GM12878 (cell line): Measurements from ENCODE around the gene PLAAT3. TPM values are rescaled to one million over a fixed set of nuclear protein-coding genes. Genes with fewer than 3 reads are reported as not detected.

Source experiments
- ATAC-seq: fragments of 200-7000 bp; cut with Tn5 transposase; 3 replicates; pipeline ENCODE4 v1.9.1; 2020; ENCODE audit warnings: mild to moderate bottlenecking, moderate library complexity
- BruUV-seq: library from RNA; stranded (reverse); fragments of 400-500 nt; replicated peaks from 2 replicates; lab custom pipeline; 2021; lab: Mats Ljungman, UMichigan
- CTCF ChIA-PET: fragments of 300-600 bp; sonication (Branson Sonifier 250); formaldehyde crosslinking; extraction: SDS; loops from one replicate; lab custom pipeline; 2021; ENCODE audit warnings: inconsistent platforms; lab: Yijun Ruan, JAX
- POLR2A ChIA-PET: fragments of 350-600 bp; formaldehyde crosslinking; extraction: SDS; loops from one replicate; lab custom pipeline; 2021; ENCODE audit warnings: inconsistent platforms; lab: Charles Lee
- RAD21 ChIA-PET: fragments of 300-600 bp; sonication (Branson Sonifier 250); formaldehyde crosslinking; loops from one replicate; lab custom pipeline; 2023; ENCODE audit warnings: antibody characterized with exemption; ENCODE audit not compliant: unreplicated experiment; lab: Charles Lee
- SMC1A ChIA-PET: fragments of 300-600 bp; sonication (Branson Sonifier 250); formaldehyde crosslinking; loops from one replicate; lab custom pipeline; 2023; ENCODE audit not compliant: unreplicated experiment, uncharacterized antibody; lab: Charles Lee
- DNase-seq: peaks from one replicate; pipeline ENCODE4 v3.0.0-alpha.2; 2011; ENCODE audit warnings: low read depth, low spot score
- FAIRE-seq: peaks from 3 replicates; lab custom pipeline; 2011; peaks lifted over from hg19 to GRCh38; lab: Jason Lieb, UNC
- H2AFZ ChIP-seq: 2 replicates; pipeline ENCODE4 v1.6.0; 2011; ENCODE audit warnings: low read depth, low read length, control low read depth; ENCODE audit not compliant: control insufficient read depth
- H3K27ac ChIP-seq: 2 replicates; pipeline ENCODE4 v1.5.1; 2011; ENCODE audit warnings: control low read depth; ENCODE audit not compliant: control insufficient read depth, insufficient read depth
- H3K27me3 ChIP-seq, 2 experiments: replicated peaks in 1 of 2; 2 replicates each; pipeline versions ENCODE4 v1.6.0 to v1.6.1; 2011; ENCODE audit warnings: low read length in 1 of 2; ENCODE audit not compliant: control insufficient read depth in 2 of 2, insufficient read depth in 2 of 2
- H3K36me3 ChIP-seq, 2 experiments: 2 replicates each; pipeline ENCODE4 v1.5.1; 2011; ENCODE audit warnings: low read length in 1 of 2; ENCODE audit not compliant: control insufficient read depth in 2 of 2, insufficient read depth in 2 of 2
- H3K4me1 ChIP-seq: 2 replicates; pipeline ENCODE4 v1.6.1; 2011; ENCODE audit warnings: mild to moderate bottlenecking, low read length, moderate library complexity, mixed read lengths; ENCODE audit not compliant: control insufficient read depth, insufficient read depth
- H3K4me2 ChIP-seq: 2 replicates; pipeline ENCODE4 v1.6.0; 2011; ENCODE audit warnings: control low read depth; ENCODE audit not compliant: control insufficient read depth, insufficient read depth
- H3K4me3 ChIP-seq: fragments of 200-600 bp; sonication (generic); 2 replicates; pipeline ENCODE4 v1.5.1; 2016
- H3K79me2 ChIP-seq: 2 replicates; pipeline ENCODE4 v1.6.0; 2011; ENCODE audit warnings: low read length; ENCODE audit not compliant: control insufficient read depth, insufficient read depth
- H3K9ac ChIP-seq: 2 replicates; pipeline ENCODE4 v1.8.0; 2011; ENCODE audit warnings: low read length, control low read depth, mixed read lengths; ENCODE audit not compliant: control insufficient read depth, insufficient read depth
- H3K9me3 ChIP-seq: replicated peaks from 3 replicates; pipeline ENCODE4 v1.5.1; 2011; ENCODE audit warnings: mild to moderate bottlenecking, low read length; ENCODE audit not compliant: control insufficient read depth, insufficient read depth
- H4K20me1 ChIP-seq: 2 replicates; pipeline ENCODE4 v1.6.0; 2011; ENCODE audit not compliant: control insufficient read depth, insufficient read depth
- BHLHE40 ChIP-seq, 2 experiments: fragments of 450-650 bp in 1 of 2; IDR thresholded peaks; 2 replicates each; pipeline ENCODE4 v1.6.1; 2011 to 2017; ENCODE audit warnings: low read depth in 2 of 2, borderline replicate concordance in 1 of 2, improper control_type of control experiment in 1 of 2, low read length in 1 of 2, mild to moderate bottlenecking in 1 of 2
- EED ChIP-seq: sonication (generic); IDR thresholded peaks from 2 replicates; pipeline ENCODE4 v1.6.1; 2016; ENCODE audit warnings: antibody characterized with exemption, low read depth
- EZH2 ChIP-seq: IDR thresholded peaks from 2 replicates; pipeline ENCODE4 v1.6.1; 2012; ENCODE audit warnings: low read depth, mild to moderate bottlenecking, control low read depth, inconsistent platforms, low read length, borderline replicate concordance; ENCODE audit not compliant: control insufficient read depth
- FOS ChIP-seq: IDR thresholded peaks from 3 replicates; pipeline ENCODE4 v1.6.1; 2011; ENCODE audit warnings: borderline replicate concordance; ENCODE audit not compliant: insufficient read length; ENCODE audit errors: extremely low read depth
- FOXK2 ChIP-seq: fragments of 450-650 bp; IDR thresholded peaks from 2 replicates; pipeline ENCODE4 v1.6.1; 2017; ENCODE audit warnings: mild to moderate bottlenecking, moderate library complexity
- PAX8 ChIP-seq: fragments of 450-650 bp; IDR thresholded peaks from 2 replicates; pipeline ENCODE4 v1.6.1; 2017; ENCODE audit warnings: mild to moderate bottlenecking, moderate library complexity
- POU2F2 ChIP-seq: IDR thresholded peaks from 3 replicates; pipeline ENCODE4 v1.6.1; 2011; ENCODE audit warnings: low read depth, mild to moderate bottlenecking, low read length, borderline replicate concordance
- REST ChIP-seq: IDR thresholded peaks from 2 replicates; pipeline ENCODE4 v1.6.1; 2012; ENCODE audit warnings: mild to moderate bottlenecking, low read depth, low read length
- SMAD5 ChIP-seq: IDR thresholded peaks from 2 replicates; pipeline ENCODE4 v1.6.1; 2016; ENCODE audit warnings: antibody characterized with exemption, low read depth
- SRF ChIP-seq, 2 experiments: IDR thresholded peaks; 2 replicates each; pipeline ENCODE4 v1.6.1; 2011; ENCODE audit warnings: low read depth in 2 of 2, low read length in 2 of 2, mild to moderate bottlenecking in 1 of 2, moderate library complexity in 1 of 2
- TAF1 ChIP-seq: IDR thresholded peaks from 2 replicates; pipeline ENCODE4 v1.6.1; 2011; ENCODE audit warnings: mild to moderate bottlenecking, low read depth, low read length, borderline replicate concordance
- TARDBP ChIP-seq: IDR thresholded peaks from 2 replicates; pipeline ENCODE4 v1.6.1; 2016; ENCODE audit warnings: borderline replicate concordance
- TBL1XR1 ChIP-seq: IDR thresholded peaks from 2 replicates; pipeline ENCODE4 v1.6.1; 2012; ENCODE audit warnings: low read depth, low read length, improper control_type of control experiment
- YBX1 ChIP-seq: fragments of 450-650 bp; IDR thresholded peaks from 2 replicates; pipeline ENCODE4 v1.6.1; 2016; ENCODE audit warnings: antibody characterized with exemption
- ZNF207 ChIP-seq: fragments of 450-650 bp; IDR thresholded peaks from 2 replicates; pipeline ENCODE4 v1.6.1; 2014; ENCODE audit warnings: antibody characterized with exemption, mild to moderate bottlenecking, borderline replicate concordance
- WGBS: methylation state at CpG from one replicate; pipeline ENCODE4 v1.1.6; 2016; ENCODE audit warnings: low lambda C conversion rate; ENCODE audit not compliant: insufficient replicate concordance, insufficient coverage; ENCODE audit errors: missing lambda C conversion rate; 5-methylcytosine and 5-hydroxymethylcytosine counted together
- in situ Hi-C: fragments of 300-500 bp; cut with MboI; formaldehyde crosslinking; loops from 9 replicates; pipeline ENCODE4 v1.14.3; 2018; ENCODE audit warnings: mixed read lengths
- intact Hi-C: fragments of 100-400 bp; cut with micrococcal nuclease; formaldehyde crosslinking; loops from one replicate; pipeline ENCODE4 v1.14.2; 2022; ENCODE audit not compliant: unreplicated experiment
- polyA plus RNA-seq, 11 experiments: library from polyadenylated mRNA; depleted of rRNA in 4 of 11; unstranded in 6 of 11; stranded (reverse) in 5 of 11; fragments of >200 nt; fragmentation: Nextera tagmentation in 4 of 11; fragmentation: Illumina TruSeq in 1 of 11; extraction: Ambion mirVana in 4 of 11; extraction: Trizol in 1 of 11; gene quantifications; 1 replicate in 1 of 11; 2 replicates in 10 of 11; pipeline versions ENCODE4 v1.2.1 to v1.2.3, GENCODE V29; 2011 to 2016; ENCODE audit warnings: inconsistent platforms in 2 of 11, missing spikeins in 2 of 11, low read depth in 1 of 11
- total RNA-seq, 4 experiments: library from RNA; depleted of rRNA in 3 of 4; stranded (reverse); fragments of >200 nt in 3 of 4; fragmentation: Illumina TruSeq in 1 of 4; extraction: Trizol in 1 of 4; gene quantifications; 2 replicates each; pipeline versions ENCODE4 v1.2.1 to v1.2.3, GENCODE V29; 2013 to 2021

The PLAAT3 gene
- total and polyA plus RNA-seq, 10 of the 15 experiments (the other 5 are each of a cell fraction or from before 2014, with no cell fraction given) = 4.8 to 37.0 (median 14.8) TPM

- H4K20me1 ChIP-seq = no peaks in the 10 kb centered on the region
- no peak for DNase-seq
- H2AFZ ChIP-seq = no peak overlapping the region
- POLR2A ChIA-PET = interaction anchor here (0.5 kb wide), 1 partner anchor 27 kb away, joined by 3 read pairs; no protein-coding TSS in a partner anchor
- CTCF ChIA-PET = no interaction called here
- 45% methylated on average over 7 of the region's 7 CpGs for WGBS
- in situ Hi-C loops = no loop called here
- no peaks in the 10 kb centered on the region for H3K9me3 ChIP-seq
- no peaks in the 10 kb centered on the region for H3K79me2 ChIP-seq
- H3K27ac ChIP-seq = no peak overlapping the region
- no peaks in the 10 kb centered on the region for H3K36me3 ChIP-seq
- no TSS peak for BruUV-seq
- peaks cover 23% of the 10 kb centered on the region for H3K4me1 ChIP-seq
- no peak overlapping the region for H3K4me2 ChIP-seq
- TF ChIP-seq YBX1 = no peak
- TF ChIP-seq FOXK2 = no peak
- no peak for TF ChIP-seq PAX8
- TF ChIP-seq EED = no peak
- no peak for TF ChIP-seq TAF1
- no peak for TF ChIP-seq FOS
- TF ChIP-seq EZH2 = no peak
- TF ChIP-seq POU2F2 = no peak
- TF ChIP-seq SMAD5 = no peak
- no peak for TF ChIP-seq TBL1XR1
- no peak for TF ChIP-seq SRF (IDR thresholded peaks at IDR 0.05; ENCODE audit: low read depth in 2 of 2, low read length in 2 of 2)
- no peak for TF ChIP-seq TARDBP
- TF ChIP-seq ZNF207 = no peak
- no peak for TF ChIP-seq BHLHE40 (IDR thresholded peaks at IDR 0.05; ENCODE audit: borderline replicate concordance in 1 of 2, low read depth in 2 of 2, low read length in 1 of 2)
- TF ChIP-seq REST = no peak
- no peak for ATAC-seq
- H3K4me3 ChIP-seq = no peak overlapping the region
- RAD21 ChIA-PET = no interaction called here
- intact Hi-C loops = no loop called here
- FAIRE-seq = no peak
- SMC1A ChIA-PET = no interaction called here
- H3K9ac ChIP-seq = no peak overlapping the region
- H3K27me3 ChIP-seq = no peaks in the 10 kb centered on the region
Observed at GRCh38 chr11:63556404-63557013, 57.7 kb downstream of the PLAAT3 start.
